NB4 (cell line): Measurements from ENCODE around the gene UBE2Q1.

Experiments
- CTCF ChIP-seq: IDR thresholded peaks from one replicate; pipeline ENCODE4 v1.5.1; 2012; ENCODE audit warnings: low read depth, low read length
- MYC ChIP-seq: IDR thresholded peaks from 2 replicates; pipeline ENCODE4 v1.6.1; 2011; ENCODE audit warnings: low read depth, low read length
- POLR2A ChIP-seq: IDR thresholded peaks from 2 replicates; pipeline ENCODE4 v1.6.1; 2011; ENCODE audit warnings: mild to moderate bottlenecking; ENCODE audit not compliant: insufficient read length; ENCODE audit errors: extremely low read depth

GRCh38 chr1:154527192-154527591 lies 31.3 kb downstream of the UBE2Q1 start:
- TF ChIP-seq CTCF (no peak), POLR2A (no peak), MYC (no peak)
